Spleen (tissue), 11 donors: ENCODE data around the gene LRRC59. TPM values are rescaled to one million over a fixed set of nuclear protein-coding genes. Genes with fewer than 3 reads are reported as not detected.

ENCODE experiments used
- DNase-seq: peaks from one replicate; pipeline ENCODE4 v3.0.0-alpha.2; 2020
- H3K27ac ChIP-seq, 8 donors: fragments of 200-600 bp; sonication (generic) in 7 of 8; 1 replicate in 4 of 8; 2 replicates in 4 of 8; pipeline versions ENCODE4 v1.5.0 to v1.8.0; 2016 to 2021; ENCODE audit warnings: inconsistent platforms in 4 of 8, mild to moderate bottlenecking in 4 of 8, moderate library complexity in 1 of 8
- H3K27me3 ChIP-seq, 7 donors: fragments of 200-600 bp; sonication (generic) in 6 of 7; replicated peaks in 1 of 7; 1 replicate in 4 of 7; 2 replicates in 3 of 7; pipeline versions ENCODE4 v1.5.0 to v1.8.0; 2016 to 2021; ENCODE audit warnings: inconsistent platforms in 3 of 7, mild to moderate bottlenecking in 1 of 7
- H3K36me3 ChIP-seq, 6 donors: fragments of 200-600 bp; sonication (generic) in 5 of 6; 1 replicate in 4 of 6; 2 replicates in 2 of 6; pipeline versions ENCODE4 v1.5.0 to v1.8.0; 2016 to 2021; ENCODE audit warnings: inconsistent platforms in 2 of 6
- H3K4me1 ChIP-seq, 6 donors: fragments of 200-600 bp; sonication (generic) in 5 of 6; 1 replicate in 3 of 6; 2 replicates in 3 of 6; pipeline versions ENCODE4 v1.5.0 to v1.8.0; 2016 to 2021; ENCODE audit warnings: inconsistent platforms in 3 of 6
- H3K4me3 ChIP-seq, 8 donors: fragments of 200-600 bp; sonication (generic) in 7 of 8; 1 replicate in 4 of 8; 2 replicates in 4 of 8; pipeline versions ENCODE4 v1.5.0 to v1.8.0; 2016 to 2021; ENCODE audit warnings: inconsistent platforms in 4 of 8, mild to moderate bottlenecking in 4 of 8, moderate library complexity in 2 of 8
- H3K9me3 ChIP-seq, 8 donors: fragments of 200-600 bp; sonication (generic) in 7 of 8; 1 replicate in 4 of 8; 2 replicates in 4 of 8; pipeline versions ENCODE4 v1.5.0 to v1.8.0; 2016 to 2021; ENCODE audit warnings: inconsistent platforms in 4 of 8
- POLR2A ChIP-seq, 3 donors: fragments of 450-650 bp; IDR thresholded peaks; one replicate each; pipeline ENCODE4 v1.5.1; 2017; ENCODE audit warnings: antibody characterized with exemption in 3 of 3, mild to moderate bottlenecking in 1 of 3
- POLR2AphosphoS5 ChIP-seq, 3 donors: sonication (generic); formaldehyde crosslinking; IDR thresholded peaks; one replicate each; pipeline ENCODE4 v1.5.1; 2017; ENCODE audit warnings: antibody characterized with exemption in 3 of 3
- WGBS, 5 donors: extraction: QIAGEN DNeasy Blood & Tissue Kit in 3 of 5; methylation state at CpG; one replicate each; pipeline versions ENCODE4 v1.1.5 to v1.1.7; 2013 to 2018; 5-methylcytosine and 5-hydroxymethylcytosine counted together
- intact Hi-C: fragments of 100-400 bp; cut with DNase I; formaldehyde crosslinking; loops from one replicate; pipeline ENCODE4 v1.15.0; 2023; ENCODE audit warnings: low total_unique reads
- polyA plus RNA-seq, 3 donors: library from polyadenylated mRNA; stranded (reverse); fragments of 200-250 nt; gene quantifications; one replicate each; pipeline ENCODE4 v1.2.1, GENCODE V29; 2013
- total RNA-seq, 7 donors: library from RNA; depleted of rRNA in 3 of 7; stranded (reverse); fragments of >200 nt in 3 of 7; fragmentation: NEBNext Ultra II Directional in 4 of 7; extraction: Animal tissue kit (Norgen Biotek cat#: 25700) in 4 of 7; gene quantifications; one replicate each; pipeline versions ENCODE4 v1.1.0 to v1.2.1, GENCODE V29; 2016 to 2021
- TF ChIP-seq, protein P1 (sequence below), 11 experiments: fragments of 200-600 bp in 7 of 11; fragments of 450-650 bp in 4 of 11; sonication (generic) in 4 of 11; IDR thresholded peaks in 8 of 11; conservative IDR thresholded peaks in 3 of 11; 1 replicate in 7 of 11; 2 replicates in 4 of 11; pipeline versions ENCODE4 v1.4.0 to v1.8.0; 2016 to 2021; ENCODE audit warnings: antibody characterized with exemption in 11 of 11, inconsistent platforms in 4 of 11, mild to moderate bottlenecking in 1 of 11
- donor health status: healthy with polysubstance abuse.
- donor health status: DM: no; HTN: no; CAD: no; lungs with moderate emphysema.
- donor health status: DM: no; HTN: no; CAD: no.
- donor health status: Bipolar disorder and iron deficiency.
- donor health status: healthy.
- donor health status: DM: no; HTN: no; CAD: no.
- donor health status: DM: yes; HTN: yes; CAD: no.

The LRRC59 gene
- total and polyA plus RNA-seq, 10 donors = 12.5 to 71.3 (median 46.1) TPM

- Histone ChIP-seq H3K36me3 (peaks cover 5 to 74% (median 44%) of the 10 kb centered on the region in 6 donors), H3K27ac (peak overlapping the region in 2 of 8 donors; percentile 8 to 30), H3K9me3 (no peaks in the 10 kb centered on the region), H3K4me1 (peaks cover 6 to 15% (median 8%) of the 10 kb centered on the region in 6 donors), H3K4me3 (no peak overlapping the region), H3K27me3 (no peaks in the 10 kb centered on the region)
- WGBS, 5 donors = 69 to 87% (median 77%) methylated on average over 7 of the region's 7 CpGs
- intact Hi-C loops = no loop called here
- TF ChIP-seq, protein P1, sequence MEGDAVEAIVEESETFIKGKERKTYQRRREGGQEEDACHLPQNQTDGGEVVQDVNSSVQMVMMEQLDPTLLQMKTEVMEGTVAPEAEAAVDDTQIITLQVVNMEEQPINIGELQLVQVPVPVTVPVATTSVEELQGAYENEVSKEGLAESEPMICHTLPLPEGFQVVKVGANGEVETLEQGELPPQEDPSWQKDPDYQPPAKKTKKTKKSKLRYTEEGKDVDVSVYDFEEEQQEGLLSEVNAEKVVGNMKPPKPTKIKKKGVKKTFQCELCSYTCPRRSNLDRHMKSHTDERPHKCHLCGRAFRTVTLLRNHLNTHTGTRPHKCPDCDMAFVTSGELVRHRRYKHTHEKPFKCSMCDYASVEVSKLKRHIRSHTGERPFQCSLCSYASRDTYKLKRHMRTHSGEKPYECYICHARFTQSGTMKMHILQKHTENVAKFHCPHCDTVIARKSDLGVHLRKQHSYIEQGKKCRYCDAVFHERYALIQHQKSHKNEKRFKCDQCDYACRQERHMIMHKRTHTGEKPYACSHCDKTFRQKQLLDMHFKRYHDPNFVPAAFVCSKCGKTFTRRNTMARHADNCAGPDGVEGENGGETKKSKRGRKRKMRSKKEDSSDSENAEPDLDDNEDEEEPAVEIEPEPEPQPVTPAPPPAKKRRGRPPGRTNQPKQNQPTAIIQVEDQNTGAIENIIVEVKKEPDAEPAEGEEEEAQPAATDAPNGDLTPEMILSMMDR (IDR thresholded peaks at IDR 0.05 in 8 of 11, conservative IDR thresholded peaks at IDR 0.05 in 3 of 11) = no peak
- TF ChIP-seq POLR2AphosphoS5 (IDR thresholded peaks at IDR 0.05) (no peak), POLR2A (IDR thresholded peaks at IDR 0.05) (no peak)
- no peak for DNase-seq
These were observed 34.7 kb downstream of the LRRC59 start for GRCh38 chr17:50362661-50363060.

GRCh38 chr17:50361561-50362480 lies 35.5 kb downstream of the LRRC59 start:
- Histone ChIP-seq H3K27ac (peak overlapping the region in 3 of 8 donors; percentile 8 to 30 (median 11)), H3K36me3 (peaks cover under 1 to 74% (median 44%) of the 10 kb centered on the region in 6 donors)

DNA sequence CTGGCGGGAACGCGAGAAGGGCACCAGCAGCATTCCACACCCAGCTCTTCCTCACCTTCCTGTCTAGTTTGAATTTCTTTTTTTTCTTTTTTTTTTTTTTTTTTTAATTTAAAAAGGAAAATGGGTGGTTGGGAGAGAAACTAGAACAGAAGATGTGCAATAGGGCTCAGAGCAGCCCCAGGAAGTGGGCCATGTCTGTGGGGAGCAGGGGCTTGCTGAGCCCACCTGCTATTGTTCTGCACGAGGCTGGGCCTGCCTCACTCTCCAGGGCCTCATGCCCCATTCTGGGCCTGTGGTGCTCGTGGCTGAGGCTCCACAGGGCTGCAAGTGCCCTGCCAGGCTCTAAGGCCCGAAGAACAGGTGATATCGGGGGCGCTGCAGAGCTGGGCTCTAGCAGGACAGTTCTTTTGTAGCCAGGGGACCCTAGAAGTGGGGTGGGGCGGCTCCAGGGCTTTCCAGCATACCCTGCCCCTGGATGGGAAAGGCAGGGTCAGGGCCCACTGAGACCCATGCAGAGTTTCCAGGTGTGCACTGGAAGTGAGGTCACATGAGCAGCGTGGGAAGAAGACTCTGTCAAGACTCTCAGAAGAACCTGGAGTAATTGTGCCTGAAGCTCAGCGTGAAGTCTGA lies 36.7 kb downstream of the LRRC59 start:
- intact Hi-C loops = no loop called here
- H3K27ac ChIP-seq = no peak overlapping the region
- TF ChIP-seq, protein P1 (IDR thresholded peaks at IDR 0.05 in 8 of 11, conservative IDR thresholded peaks at IDR 0.05 in 3 of 11) = no peak
- TF ChIP-seq POLR2A (IDR thresholded peaks at IDR 0.05) = no peak
- TF ChIP-seq POLR2AphosphoS5 (IDR thresholded peaks at IDR 0.05) = no peak

More at GRCh38 chr17:50361561-50362480, 35.5 kb downstream of the LRRC59 start:
- 28 to 37% (median 32%) methylated on average over 11 of the region's 11 CpGs for WGBS, 5 donors
- Histone ChIP-seq H3K4me1 (peaks cover 6 to 15% (median 8%) of the 10 kb centered on the region in 6 donors), H3K9me3 (no peaks in the 10 kb centered on the region), H3K4me3 (no peak overlapping the region), H3K27me3 (no peaks in the 10 kb centered on the region)
- intact Hi-C loops = no loop called here
- no peak for DNase-seq
- TF ChIP-seq POLR2A (IDR thresholded peaks at IDR 0.05) (no peak), POLR2AphosphoS5 (IDR thresholded peaks at IDR 0.05) (peak in 1 of 3 donors; percentile 42)
- TF ChIP-seq, protein P1 (IDR thresholded peaks at IDR 0.05 in 8 of 11, conservative IDR thresholded peaks at IDR 0.05 in 3 of 11) = peak; percentile 18 to 87 (median 81)

More for the DNA sequence above, 36.7 kb downstream of the LRRC59 start:
- WGBS, 5 donors = 79 to 95% (median 89%) methylated on average over 10 to 11 of the region's 11 CpGs
- no peaks in the 10 kb centered on the region for H3K27me3 ChIP-seq
- peaks cover 0 to 74% (median 45%) of the 10 kb centered on the region in 6 donors for H3K36me3 ChIP-seq
- no peaks in the 10 kb centered on the region for H3K9me3 ChIP-seq
- H3K4me3 ChIP-seq = no peak overlapping the region
- peaks cover 6 to 15% (median 8%) of the 10 kb centered on the region in 6 donors for H3K4me1 ChIP-seq
- peak; percentile 59 for DNase-seq
